Breast epithelium (tissue), 3 donors: ENCODE measurements around the gene XPNPEP1.

Experiments
- POLR2A ChIP-seq: fragments of 450-650 bp; IDR thresholded peaks from one replicate; pipeline ENCODE4 v1.6.1; 2016; ENCODE audit warnings: antibody characterized with exemption, mild to moderate bottlenecking, moderate library complexity
- TF ChIP-seq, protein P1 (sequence below), 3 donors: fragments of 450-650 bp; IDR thresholded peaks; one replicate each; pipeline ENCODE4 v1.5.1; 2016 to 2017; ENCODE audit warnings: antibody characterized with exemption in 3 of 3, mild to moderate bottlenecking in 3 of 3, moderate library complexity in 3 of 3

DNA sequence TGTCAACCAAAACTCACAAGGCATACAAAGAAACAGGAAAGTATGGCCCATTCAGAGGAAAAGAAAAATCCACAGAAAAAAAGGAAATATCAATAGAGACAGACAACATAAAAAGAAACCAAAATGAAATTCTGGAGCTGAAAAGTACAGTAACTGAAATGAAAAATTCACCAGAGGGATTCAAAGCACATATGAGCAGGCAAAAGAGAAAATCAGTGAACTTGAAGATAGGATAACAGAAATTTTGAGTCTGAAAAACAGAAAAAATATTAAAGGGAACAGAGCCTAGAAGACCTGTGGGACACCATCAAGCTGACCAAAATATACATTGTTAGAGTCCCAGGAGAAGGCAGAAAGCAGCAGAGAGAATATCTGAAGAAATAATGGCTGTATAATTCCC is 60.6 kb downstream of the XPNPEP1 start:
- TF ChIP-seq, protein P1, sequence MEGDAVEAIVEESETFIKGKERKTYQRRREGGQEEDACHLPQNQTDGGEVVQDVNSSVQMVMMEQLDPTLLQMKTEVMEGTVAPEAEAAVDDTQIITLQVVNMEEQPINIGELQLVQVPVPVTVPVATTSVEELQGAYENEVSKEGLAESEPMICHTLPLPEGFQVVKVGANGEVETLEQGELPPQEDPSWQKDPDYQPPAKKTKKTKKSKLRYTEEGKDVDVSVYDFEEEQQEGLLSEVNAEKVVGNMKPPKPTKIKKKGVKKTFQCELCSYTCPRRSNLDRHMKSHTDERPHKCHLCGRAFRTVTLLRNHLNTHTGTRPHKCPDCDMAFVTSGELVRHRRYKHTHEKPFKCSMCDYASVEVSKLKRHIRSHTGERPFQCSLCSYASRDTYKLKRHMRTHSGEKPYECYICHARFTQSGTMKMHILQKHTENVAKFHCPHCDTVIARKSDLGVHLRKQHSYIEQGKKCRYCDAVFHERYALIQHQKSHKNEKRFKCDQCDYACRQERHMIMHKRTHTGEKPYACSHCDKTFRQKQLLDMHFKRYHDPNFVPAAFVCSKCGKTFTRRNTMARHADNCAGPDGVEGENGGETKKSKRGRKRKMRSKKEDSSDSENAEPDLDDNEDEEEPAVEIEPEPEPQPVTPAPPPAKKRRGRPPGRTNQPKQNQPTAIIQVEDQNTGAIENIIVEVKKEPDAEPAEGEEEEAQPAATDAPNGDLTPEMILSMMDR (IDR thresholded peaks at IDR 0.05), result no peak
- no peak for TF ChIP-seq POLR2A
